Fibroblast of lung (primary cell): ENCODE data around the gene AMOT.

ENCODE experiments used
- EZH2 ChIP-seq: IDR thresholded peaks from 2 replicates; pipeline ENCODE4 v1.5.1; 2012; ENCODE audit warnings: low read length, control low read depth, mild to moderate bottlenecking; ENCODE audit errors: missing control alignments
- TF ChIP-seq, protein P1 (sequence below), 2 donors: IDR thresholded peaks in 1 of 2; conservative IDR thresholded peaks in 1 of 2; 1 replicate in 1 of 2; 2 replicates in 1 of 2; pipeline ENCODE4 v1.5.1; 2011 to 2012; ENCODE audit warnings: low read length in 2 of 2, control low read depth in 1 of 2, inconsistent platforms in 1 of 2, low read depth in 1 of 2, mild to moderate bottlenecking in 1 of 2

DNA sequence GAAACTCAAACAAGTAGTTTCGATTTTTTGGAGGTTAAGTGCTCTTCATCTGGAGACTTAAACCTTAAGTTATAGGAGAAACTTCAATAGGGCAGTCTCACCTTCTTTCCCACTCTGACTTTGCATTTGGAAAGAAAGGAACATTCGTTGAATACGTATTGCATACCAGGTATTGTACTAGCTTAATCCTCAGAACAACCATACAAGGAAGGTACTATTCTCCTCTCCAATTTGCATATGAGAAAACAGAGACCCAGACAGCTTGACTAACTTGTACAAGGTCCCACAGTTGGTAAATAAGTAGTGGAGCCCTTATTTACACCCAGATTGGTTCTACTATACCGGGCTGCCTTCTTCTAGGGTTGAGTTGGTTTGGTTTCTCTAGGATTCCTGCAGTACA, 32.6 kb downstream of the AMOT start:
- TF ChIP-seq, protein P1, sequence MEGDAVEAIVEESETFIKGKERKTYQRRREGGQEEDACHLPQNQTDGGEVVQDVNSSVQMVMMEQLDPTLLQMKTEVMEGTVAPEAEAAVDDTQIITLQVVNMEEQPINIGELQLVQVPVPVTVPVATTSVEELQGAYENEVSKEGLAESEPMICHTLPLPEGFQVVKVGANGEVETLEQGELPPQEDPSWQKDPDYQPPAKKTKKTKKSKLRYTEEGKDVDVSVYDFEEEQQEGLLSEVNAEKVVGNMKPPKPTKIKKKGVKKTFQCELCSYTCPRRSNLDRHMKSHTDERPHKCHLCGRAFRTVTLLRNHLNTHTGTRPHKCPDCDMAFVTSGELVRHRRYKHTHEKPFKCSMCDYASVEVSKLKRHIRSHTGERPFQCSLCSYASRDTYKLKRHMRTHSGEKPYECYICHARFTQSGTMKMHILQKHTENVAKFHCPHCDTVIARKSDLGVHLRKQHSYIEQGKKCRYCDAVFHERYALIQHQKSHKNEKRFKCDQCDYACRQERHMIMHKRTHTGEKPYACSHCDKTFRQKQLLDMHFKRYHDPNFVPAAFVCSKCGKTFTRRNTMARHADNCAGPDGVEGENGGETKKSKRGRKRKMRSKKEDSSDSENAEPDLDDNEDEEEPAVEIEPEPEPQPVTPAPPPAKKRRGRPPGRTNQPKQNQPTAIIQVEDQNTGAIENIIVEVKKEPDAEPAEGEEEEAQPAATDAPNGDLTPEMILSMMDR (conservative IDR thresholded peaks at IDR 0.05 in 1 of 2, IDR thresholded peaks at IDR 0.05 in 1 of 2; ENCODE audit: low read depth in 1 of 2, low read length in 2 of 2): no peak
- TF ChIP-seq EZH2: no peak
